Stimulated activated CD4-positive, alpha-beta T cell treated with anti-CD3 and anti-CD28 coated beads, Interleukin-2, amount 100 ng/mL, for 48 hours (primary cell): ENCODE measurements around the gene CLDN19.
A peak's percentile ranks its signal among the peaks of the same experiment; 100 is the strongest.

Experiments
- DNase-seq, 2 donors: peaks; one replicate each; pipeline ENCODE4 v3.0.0-alpha.2; 2020

The CLDN19 gene, protein sequence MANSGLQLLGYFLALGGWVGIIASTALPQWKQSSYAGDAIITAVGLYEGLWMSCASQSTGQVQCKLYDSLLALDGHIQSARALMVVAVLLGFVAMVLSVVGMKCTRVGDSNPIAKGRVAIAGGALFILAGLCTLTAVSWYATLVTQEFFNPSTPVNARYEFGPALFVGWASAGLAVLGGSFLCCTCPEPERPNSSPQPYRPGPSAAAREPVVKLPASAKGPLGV

DNA sequence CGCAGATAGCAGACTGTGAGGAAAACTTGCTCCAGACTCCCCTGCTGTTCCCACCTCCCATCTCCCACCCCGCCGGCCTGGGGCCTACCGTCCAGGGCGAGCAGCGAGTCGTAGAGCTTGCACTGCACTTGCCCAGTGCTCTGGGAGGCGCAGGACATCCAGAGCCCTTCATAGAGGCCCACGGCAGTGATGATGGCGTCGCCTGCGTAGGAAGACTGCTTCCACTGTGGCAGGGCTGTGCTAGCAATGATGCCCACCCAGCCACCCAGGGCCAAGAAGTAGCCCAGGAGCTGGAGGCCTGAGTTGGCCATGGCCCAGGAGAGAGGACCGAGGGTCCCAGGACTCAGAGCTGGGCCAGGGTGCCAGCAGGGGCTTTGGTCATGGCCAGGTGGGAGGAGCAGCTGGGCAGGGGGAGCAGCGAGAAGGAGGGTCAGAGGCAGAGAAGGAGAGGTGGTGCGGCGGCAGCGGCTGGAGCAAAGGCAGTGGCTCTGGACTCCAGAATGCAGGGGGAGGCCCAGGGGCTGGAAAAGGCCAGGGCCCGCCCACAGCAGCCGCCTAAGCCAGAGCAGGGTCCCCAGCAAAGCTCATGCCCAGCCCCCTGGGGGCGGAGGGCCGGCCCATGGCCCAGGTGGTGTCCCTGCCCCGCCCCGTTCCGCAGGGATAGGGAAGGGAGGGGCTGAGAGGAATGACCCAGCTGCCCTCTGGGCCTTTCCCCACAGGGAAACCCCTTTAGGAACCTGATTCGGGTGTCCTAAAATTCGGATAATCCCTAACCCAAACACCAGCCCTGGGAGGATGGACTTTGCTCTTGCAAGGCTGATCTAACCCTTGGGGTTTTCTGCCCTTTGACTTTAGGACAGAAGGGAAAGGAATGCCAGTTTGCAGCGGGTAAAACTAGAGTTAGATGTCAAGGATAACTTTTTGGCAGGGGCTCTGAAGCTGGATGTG is at the start of gene CLDN19:
Gene CLDN19, minus strand, starts transcription at position 484 of the 948 bp plus-strand sequence. Its CDS starts 173 bp downstream, at position 311.
- no peak for DNase-seq

DNA sequence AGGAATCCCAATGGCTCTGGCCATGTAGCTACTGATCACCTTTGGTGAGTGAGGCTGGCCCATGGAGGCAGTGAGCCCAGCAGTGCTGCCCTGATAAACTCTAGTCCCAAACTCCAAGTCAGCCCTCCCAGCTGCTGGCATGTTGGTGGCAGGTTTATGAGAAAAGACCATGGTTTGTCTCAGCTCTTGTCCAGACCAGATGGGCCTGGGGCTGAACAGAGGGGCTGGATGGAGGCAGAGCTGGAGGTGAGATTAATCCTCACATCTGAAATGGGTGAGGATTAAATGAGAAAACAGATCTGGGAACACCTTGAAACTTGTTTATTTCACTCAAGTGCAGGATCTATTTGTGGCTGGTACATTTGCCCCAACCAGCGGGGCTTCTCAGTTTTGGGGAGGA is 48.0 kb upstream of the CLDN19 start:
- no peak for DNase-seq

DNA sequence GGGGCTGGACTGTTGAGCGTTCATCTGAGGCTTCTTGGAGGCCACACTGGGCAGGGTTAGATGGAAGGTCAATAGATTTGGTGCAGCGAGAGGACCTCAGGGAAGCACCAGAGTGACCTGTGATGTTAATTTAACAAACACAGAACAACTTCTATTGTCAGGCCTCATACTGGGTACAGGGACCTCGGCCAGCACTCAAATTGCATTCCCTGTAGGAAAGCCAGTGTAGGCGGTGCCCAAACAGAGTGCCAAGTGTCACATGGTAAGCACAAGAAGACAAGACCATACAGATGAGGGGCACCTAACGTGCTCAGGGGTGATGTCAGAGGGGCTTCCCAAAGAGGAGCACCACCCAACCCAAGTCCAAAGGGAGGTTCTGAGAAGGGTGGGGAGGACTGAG is 46.1 kb upstream of the CLDN19 start:
- no peak for DNase-seq

DNA sequence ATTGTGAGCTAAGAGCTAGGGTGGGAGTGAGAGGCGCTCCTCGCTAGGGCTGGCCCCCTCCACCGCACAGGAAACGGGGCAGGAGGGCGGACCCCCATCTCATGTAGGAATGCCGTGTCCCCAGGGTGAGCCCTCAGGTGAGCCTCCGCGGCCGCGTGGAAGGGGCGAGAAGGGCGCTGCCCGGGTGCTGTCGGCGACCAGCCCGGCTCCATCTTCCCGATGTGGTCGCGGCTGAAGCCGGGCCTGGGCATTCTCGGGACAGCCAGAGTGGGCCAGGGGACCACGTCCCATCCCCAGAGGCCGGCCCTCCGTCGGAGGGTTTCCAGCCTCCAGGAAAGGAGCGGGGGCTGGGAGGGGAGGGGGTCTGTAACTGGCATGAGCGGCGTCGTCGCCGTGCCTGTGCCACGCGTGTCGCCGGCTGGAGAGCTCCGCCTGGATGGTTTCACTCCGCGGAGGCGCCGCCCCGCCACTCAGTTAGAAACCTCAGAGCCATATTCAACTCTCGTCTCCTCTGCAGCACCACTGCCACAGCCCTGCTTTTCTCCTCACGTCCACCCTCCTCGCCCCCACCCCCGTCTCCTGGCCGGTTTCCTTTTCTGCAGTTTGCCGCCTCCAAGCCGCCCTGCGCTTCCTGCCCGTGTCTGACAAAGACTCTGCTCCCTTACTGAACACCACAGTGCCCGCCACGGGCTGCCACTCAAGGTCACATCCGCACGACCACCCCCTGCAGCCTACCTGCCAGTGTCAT is 45.1 kb upstream of the CLDN19 start, which contains the start of gene TMEM269:
Gene TMEM269, plus strand, starts transcription at position 46 of the 748 bp plus-strand sequence. CDS start 4,903 bp downstream, outside the sequence.
- peak; percentile 7 to 41 for DNase-seq

DNA sequence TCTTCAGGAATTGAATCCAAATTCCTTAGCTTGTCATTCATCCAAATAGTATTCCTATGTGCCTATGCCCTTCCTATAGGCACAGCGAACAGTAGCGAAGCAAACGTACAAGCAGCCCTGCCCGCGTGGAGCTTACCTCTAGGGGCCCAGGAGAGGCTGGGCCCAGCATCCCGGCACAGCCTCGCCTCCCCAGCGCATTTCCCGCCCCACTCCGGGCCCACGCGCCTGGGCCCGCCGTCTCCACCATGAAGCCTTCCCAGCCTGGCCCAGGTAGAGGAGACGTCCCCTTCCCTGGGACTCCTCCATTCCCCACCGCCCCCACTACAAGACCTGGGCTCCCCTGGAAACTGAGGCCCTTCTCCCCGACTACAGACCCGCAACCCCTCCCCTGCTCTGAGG is 44.5 kb upstream of the CLDN19 start:
- no peak for DNase-seq

DNA sequence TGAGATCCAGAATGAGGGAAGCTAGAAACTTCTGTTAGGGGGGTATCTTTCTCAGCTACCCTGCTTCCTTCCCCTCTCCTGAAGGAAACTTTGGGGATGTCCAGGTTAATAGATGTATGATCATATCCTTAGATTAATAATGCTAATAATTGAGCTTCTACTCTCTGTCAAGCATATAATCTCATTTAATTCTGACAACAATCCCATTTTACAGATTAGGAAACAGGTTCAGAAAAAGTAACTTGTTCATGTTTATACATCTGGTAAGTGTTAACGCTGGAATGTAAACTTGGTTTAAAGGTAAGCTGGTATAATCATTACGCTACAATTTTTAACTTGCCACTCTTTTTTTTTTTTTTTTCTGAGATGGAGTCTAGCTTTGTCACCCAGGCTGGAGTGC is 43.1 kb upstream of the CLDN19 start:
- no peak for DNase-seq

DNA sequence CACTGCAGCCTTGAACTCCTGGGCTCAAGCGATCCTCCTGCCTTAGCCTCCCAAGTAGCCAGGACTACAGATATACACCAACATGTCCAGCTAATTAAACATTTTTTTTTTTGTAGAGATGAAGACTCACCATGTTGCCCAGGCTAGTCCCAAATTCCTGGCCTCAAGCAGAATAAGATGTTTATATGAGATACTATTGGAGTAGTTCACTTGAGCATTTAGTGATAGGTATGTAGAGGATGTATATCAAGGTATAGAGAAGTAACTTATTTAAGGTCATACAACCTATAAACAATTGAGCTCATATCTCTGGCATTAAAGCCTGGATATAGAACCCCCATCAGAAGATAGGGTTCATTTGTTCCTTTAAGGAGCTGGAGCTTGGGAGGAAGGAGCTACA is 40.1 kb upstream of the CLDN19 start:
- DNase-seq = no peak

DNA sequence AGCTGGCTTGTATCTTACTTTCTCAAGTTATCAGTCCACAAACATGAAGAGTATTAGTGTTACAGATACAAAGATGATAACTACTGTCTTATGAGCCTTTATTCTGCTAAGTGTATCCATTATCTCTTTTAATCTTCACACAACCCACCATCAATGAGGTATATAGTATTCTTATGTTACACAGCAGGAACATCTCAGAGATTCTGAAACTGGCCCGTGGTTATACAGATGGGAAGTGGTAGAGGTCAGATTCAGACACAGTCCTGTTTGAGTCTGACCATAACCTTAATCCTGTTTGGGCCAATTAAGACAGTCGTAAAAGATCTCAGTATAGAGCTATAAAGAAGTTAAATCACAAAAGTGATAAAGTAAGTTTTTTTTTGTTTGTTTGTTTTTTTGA is 39.7 kb upstream of the CLDN19 start:
- no peak for DNase-seq

DNA sequence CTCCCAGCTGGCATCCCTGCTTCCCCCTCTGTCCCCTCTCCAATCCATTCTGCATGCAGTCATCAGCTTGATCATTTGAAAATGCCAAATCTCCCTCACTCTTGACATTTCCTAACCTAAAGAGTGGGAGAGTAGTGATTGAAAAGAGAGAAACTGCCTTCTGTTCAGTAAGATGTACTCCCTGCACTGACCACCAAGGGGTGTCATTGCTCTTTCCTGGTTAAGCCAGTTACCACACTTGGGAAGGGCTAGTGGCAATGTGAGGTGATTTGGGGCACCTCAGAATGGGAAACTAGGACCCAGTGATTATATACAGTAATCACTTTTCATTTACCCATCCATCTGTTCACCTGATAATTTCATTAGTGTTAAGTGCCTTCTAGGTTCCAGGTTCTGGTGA is 37.8 kb upstream of the CLDN19 start:
- peak in 1 of 2 donors; percentile 18 for DNase-seq

DNA sequence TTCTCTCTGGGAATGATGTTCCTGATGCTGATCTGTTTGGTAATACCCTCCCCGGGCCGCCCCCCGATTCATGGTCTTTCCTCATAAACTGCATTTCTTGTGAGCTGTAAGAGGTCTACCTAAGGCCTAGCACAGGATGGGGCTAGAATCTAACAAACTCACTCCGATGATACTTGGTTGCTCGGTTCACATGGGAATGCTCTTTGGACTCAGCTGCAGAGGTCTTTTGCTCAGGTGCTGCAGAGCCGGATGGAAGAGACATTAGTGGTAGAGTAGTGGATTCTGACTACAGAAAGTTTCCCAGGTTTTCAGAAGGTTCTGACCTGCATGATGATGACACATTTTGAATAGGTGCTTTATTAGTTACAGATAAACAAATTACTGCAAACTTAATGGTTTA is 36.5 kb upstream of the CLDN19 start:
- DNase-seq = no peak

DNA sequence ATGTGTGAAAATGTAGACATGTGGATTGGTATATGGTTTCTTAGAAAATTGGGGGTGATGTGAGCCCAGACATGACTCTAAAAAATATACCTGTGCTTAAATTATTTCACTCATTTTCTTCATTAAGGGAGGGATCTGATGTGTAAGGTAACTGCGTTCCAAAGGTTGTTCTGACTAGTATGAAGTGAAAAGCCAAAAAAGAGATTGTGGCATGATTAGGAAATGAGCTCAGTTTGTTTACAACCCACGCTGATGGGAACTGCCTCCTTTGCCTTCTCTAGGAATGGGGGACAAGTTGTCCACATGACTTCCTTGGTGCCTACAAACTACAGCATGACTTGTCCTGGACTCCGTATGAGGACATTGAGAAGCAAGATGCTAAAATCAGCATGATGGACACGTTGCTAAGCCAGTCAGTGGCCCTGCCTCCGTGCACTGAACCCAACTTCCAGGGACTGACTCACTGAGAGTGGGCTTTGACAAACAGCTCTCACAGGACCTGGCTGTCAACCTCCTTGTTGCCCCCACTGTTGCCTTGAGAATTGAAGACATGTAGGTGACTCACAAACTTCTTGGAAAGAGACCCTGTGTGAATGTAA is 35.0 kb upstream of the CLDN19 start:
- DNase-seq = no peak

DNA sequence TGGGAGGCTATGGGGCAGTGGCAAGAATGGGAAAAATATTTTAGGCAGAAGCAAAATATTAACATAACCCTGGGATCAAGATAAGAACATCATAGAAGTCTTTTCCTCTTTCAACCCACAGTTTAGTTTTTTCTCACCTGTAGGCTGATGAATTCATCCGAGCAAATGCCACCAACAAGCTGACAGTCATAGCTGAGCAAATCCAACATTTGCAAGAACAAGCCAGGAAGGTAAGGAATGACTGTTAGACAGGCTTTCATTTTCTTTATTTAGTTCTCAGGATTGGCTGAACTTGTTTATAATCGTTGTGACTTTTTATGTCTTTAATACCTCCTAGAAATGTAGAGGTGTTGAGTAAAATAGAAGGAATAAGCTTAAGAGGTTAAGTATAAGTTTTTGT is 33.4 kb upstream of the CLDN19 start:
- DNase-seq = no peak

DNA sequence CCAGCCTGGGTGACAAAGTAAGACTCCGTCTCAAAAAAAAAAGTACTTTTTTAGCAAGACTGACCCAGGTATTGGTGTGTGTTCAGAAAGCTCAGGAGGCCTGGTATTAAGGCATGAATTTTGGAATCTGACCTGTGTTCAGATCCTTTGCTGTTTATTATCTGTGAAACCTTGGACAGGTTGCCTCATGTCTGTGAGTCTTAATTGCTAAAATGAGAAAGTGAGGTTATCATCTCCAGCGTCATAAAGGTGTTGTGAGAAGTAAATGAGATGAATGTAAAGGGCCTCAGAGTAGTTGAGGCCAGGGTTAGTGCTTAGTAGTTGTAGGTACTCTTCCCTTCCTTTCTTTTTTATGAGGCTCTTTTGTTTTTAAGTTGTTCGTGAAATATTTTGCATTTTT is 29.8 kb upstream of the CLDN19 start:
- no peak for DNase-seq

DNA sequence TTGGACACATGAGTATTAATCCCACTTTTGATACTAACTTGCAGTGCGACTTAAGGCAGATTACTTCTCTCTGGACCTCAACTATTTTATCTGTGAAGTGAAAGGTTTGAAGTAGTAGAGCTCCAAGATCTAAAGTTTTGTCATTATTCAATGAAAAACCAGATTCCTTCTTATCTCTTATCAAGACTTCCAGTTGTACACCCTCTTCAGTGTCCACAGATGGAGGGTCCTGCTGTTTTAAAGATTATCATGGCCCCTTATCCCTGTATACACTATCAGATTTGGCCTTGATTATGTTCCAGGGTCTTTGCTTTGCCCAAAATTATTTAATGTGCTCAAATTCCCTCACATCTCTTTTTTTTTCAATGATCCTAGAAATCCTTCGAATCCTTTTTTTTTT is 28.1 kb upstream of the CLDN19 start:
- DNase-seq = no peak

DNA sequence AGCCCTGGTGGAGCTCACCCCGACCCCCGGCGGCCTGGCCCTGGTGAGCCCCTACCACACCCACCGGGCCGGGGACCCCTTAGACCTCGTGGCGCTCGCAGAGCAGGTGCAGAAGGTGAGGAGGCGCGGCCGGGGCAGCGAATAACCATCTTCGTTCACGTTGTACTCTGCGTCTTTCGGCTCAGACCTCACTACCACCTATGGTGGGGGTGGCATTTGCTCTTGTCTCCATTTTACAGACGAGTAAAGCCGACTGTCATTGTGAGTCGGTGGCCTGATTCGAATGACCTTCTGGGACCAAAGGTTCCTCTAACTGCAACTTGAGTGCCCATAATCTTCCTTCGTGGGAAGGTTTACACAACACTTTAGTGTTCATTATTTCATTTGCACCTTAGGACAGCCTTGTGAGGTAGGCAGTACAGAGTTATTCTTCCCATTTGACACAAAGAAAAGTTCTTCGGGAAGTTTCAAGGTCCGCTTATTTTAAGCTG is 27.5 kb upstream of the CLDN19 start:
- DNase-seq = no peak

DNA sequence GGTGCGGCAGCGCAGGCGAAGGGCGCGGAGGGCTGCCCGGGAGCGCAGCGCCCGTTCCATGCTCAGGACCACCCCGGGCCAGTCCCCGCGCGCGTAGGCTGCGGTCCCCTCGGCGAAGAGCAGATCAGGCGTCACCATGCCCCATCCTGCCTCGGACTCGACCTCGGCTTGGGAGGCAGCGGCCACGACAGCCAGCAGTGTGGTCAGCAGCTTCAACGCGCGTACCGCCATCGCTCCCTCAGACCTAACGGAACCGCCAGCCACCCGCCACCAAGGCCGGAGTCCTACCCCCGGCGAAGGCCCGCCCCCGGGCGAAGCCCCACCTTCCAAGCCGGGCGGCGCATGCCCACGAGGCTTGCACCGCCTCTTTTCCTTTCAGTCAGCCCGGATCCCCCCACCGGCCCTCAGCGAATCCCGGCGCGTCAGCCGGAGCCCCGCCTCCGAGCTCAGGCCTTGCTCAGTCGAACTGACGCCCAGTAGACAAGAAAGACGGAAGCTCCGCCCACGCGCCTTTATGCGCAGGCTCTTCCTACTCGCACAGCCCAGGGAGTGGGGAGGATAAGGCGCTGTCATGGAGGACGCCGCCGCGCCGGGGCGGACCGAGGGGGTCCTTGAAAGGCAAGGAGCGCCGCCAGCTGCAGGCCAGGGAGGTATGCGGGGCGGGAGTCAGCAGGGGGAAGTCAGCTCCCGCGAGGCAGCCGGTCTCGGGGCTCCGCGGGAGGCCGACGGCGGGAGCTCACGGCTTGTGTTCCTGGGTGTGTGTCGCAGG is 26.9 kb upstream of the CLDN19 start, which contains the start of the genes C1orf50 and P3H1:
Gene C1orf50, plus strand, starts transcription at position 509 of the 769 bp plus-strand sequence. Its CDS starts 63 bp downstream, at position 572.
Gene P3H1, minus strand, starts transcription at position 288 of the 769 bp plus-strand sequence. Its CDS starts 57 bp downstream, at position 231.
- peak; percentile 99 to 100 for DNase-seq

DNA sequence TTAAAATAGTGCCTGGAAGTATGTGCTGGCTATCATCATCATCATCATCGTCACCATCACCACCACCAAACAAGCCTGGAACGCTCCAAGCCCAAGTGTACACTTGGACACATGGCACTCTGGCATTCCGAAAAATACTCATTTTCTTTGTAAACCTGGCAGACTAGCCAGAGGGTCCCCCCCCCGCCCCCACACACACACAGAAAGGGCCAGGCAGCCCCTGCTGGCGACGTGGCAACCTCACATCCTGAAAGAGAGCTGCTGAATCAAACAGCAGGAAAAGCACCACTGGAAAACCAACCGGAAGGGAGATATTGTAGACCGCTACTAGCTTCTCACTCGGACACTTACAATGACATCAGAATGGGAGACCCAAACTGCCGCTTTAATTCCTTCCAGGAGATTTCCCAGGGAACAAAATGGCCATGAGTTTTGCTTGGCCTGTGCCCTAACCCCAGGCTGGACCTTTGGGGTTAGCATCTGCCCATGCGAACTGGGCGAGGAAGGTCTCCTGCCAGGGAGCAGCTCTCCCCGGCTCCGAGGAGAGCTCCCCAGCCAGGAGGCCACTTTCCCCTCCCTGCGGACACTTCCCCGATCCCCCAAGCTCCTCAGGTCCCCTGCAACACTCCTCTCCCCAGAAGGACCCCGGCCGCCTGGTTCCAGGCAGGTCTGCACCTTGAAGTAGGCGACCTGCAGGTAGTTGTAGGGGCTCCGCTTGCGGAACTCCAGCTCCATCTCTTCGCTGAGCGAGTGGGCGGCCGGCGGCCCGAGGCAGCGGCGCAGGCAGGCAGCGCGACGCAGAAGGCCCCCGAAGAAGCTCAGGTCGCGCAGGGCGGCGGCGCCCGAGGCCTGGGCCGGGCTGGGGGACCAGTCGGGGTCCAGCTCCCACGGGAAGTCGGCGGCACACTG is 26.1 kb upstream of the CLDN19 start:
- DNase-seq = peak; percentile 35 to 43

DNA sequence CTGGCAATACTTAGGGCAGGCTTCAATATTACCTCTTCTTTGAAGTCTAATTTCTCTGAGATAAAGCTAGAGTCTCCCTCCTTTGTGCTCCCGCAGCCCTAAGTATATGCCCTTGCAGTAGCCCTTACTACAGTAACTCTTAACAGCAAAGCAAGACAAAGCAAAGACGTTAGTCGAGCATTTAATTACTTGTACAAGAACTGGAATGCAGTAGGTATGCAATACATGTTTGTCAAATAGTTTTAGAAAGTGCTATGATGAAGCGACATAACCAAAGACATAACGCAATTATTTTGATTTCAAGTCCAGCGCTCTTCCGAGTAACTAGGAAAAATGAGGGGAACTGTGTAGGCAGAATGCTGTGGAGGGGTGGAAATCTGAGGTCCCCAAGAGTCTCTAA is 25.2 kb upstream of the CLDN19 start:
- no peak for DNase-seq

DNA sequence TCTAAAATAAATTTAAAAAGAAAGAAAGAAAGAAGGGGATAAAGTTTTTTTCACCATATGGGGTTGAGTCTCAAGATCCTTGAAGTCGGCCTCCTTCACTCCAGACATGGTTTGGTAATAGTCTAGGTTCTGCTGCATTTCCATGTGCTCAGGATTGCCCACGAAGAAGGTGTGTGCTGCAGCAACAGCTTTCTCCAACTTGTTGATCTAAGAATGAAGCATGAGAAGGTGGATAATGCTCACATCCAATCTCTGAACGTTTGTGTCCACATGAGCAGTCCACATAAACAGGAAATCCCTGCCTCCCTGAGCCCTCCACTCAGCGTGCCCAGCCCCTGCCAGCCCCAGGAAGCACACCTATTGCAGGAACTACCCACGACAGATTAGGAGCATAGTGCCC is 22.2 kb upstream of the CLDN19 start:
- DNase-seq = no peak

DNA sequence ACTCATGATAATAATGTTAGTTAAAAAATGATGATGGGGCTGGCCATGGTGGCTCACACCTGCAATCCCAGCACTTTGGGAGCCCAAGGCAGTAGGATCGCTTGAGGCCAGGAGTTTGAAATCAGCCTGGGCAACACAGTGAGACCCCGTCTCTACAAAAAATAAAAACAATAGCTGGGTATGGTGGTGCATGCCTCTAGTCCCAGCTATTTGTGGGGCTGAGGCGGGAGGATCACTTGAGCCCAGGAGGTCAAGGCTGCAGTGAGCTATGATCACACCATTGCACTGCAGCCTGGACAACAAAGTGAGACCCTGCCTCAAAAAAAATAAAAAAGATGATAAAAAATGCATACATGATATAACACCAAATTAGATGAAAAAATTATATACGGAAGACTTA is 21.5 kb upstream of the CLDN19 start:
- DNase-seq = no peak

DNA sequence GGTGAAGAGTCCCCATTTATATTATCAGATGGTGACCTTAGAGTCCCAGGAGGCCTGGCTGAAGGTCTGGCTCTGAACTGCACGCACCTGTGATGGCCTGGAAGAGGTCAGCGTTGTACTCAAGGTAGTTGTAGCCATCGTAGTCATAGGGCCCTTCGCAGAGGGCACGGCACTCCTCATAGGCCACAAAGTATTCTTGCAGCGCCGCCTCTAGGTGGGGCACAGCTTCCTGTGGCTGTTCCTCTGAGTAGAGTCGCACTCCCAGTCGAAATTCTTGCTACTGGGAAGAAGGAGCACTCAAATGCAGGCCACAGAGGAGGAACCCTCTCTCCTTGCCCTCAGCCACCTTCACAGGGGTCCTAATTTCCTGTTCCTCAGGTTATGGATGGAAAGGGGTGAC is 19.1 kb upstream of the CLDN19 start:
- DNase-seq = no peak
